H1 (cell line): ENCODE data around the gene TRIM31. TPM values are rescaled to one million over a fixed set of nuclear protein-coding genes. Genes with fewer than 3 reads are reported as not detected.

Experiments used
- CTCF ChIA-PET: fragments of 300-600 bp; sonication (Branson Sonifier 250); formaldehyde crosslinking; loops from one replicate; lab custom pipeline; 2021; ENCODE audit not compliant: partially characterized antibody; lab: Charles Lee
- POLR2A ChIA-PET: fragments of 300-600 bp; sonication (Branson Sonifier 250); formaldehyde crosslinking; loops from one replicate; lab custom pipeline; 2021; ENCODE audit warnings: inconsistent platforms; ENCODE audit not compliant: partially characterized antibody; lab: Charles Lee
- DNase-seq, 2 experiments: peaks; one replicate each; pipeline versions ENCODE4 v3.0.0 to v3.0.0-alpha.2; 2010 to 2022; ENCODE audit warnings: low spot score in 2 of 2, low read depth in 1 of 2, mixed read lengths in 1 of 2
- FAIRE-seq: peaks from 2 replicates; lab custom pipeline; 2011; peaks lifted over from hg19 to GRCh38; lab: Jason Lieb, UNC
- H2AFZ ChIP-seq: 2 replicates; pipeline ENCODE4 v1.8.1; 2012; ENCODE audit warnings: low read length, inconsistent platforms
- H2AK5ac ChIP-seq: 2 replicates; pipeline ENCODE4 v1.6.1; 2013; ENCODE audit warnings: low read depth, low read length
- H2BK120ac ChIP-seq: replicated peaks from 2 replicates; pipeline ENCODE3; 2013; ENCODE audit warnings: low read depth, low read length, inconsistent platforms
- H2BK12ac ChIP-seq: 2 replicates; pipeline ENCODE4 v1.6.1; 2013; ENCODE audit warnings: low read depth, low read length
- H2BK15ac ChIP-seq: 2 replicates; pipeline ENCODE4 v1.6.1; 2013; ENCODE audit warnings: low read length
- H2BK20ac ChIP-seq: 2 replicates; pipeline ENCODE4 v1.6.1; 2013; ENCODE audit warnings: low read length
- H2BK5ac ChIP-seq: 2 replicates; pipeline ENCODE4 v1.6.1; 2013; ENCODE audit warnings: low read depth, low read length
- H3K14ac ChIP-seq: 2 replicates; pipeline ENCODE4 v1.6.1; 2013; ENCODE audit warnings: inconsistent platforms; ENCODE audit not compliant: insufficient read length
- H3K18ac ChIP-seq: 2 replicates; pipeline ENCODE4 v1.6.1; 2013; ENCODE audit warnings: low read length; ENCODE audit errors: extremely low read depth
- H3K23ac ChIP-seq: 2 replicates; pipeline ENCODE4 v1.6.1; 2013; ENCODE audit warnings: inconsistent platforms; ENCODE audit not compliant: insufficient read length
- H3K23me2 ChIP-seq: 2 replicates; pipeline ENCODE4 v1.6.1; 2013; ENCODE audit warnings: low read depth, low read length
- H3K27ac ChIP-seq: 2 replicates; pipeline ENCODE4 v1.6.1; 2011; ENCODE audit warnings: low read depth, low read length, inconsistent platforms
- H3K27me3 ChIP-seq, 4 experiments: replicated peaks in 1 of 4; 1 replicate in 1 of 4; 2 replicates in 3 of 4; pipeline versions ENCODE4 v1.6.1 to v1.8.1; 2011 to 2013; ENCODE audit warnings: low read length in 3 of 4, mild to moderate bottlenecking in 3 of 4, inconsistent platforms in 2 of 4, mixed read lengths in 2 of 4, moderate library complexity in 1 of 4; ENCODE audit not compliant: control insufficient read depth in 3 of 4, insufficient read depth in 3 of 4; ENCODE audit errors: extremely low read depth in 1 of 4
- H3K36me3 ChIP-seq, 4 experiments: 2 replicates each; pipeline versions ENCODE4 v1.6.1 to v1.8.1; 2011 to 2013; ENCODE audit warnings: mild to moderate bottlenecking in 4 of 4, low read length in 3 of 4, moderate library complexity in 2 of 4, control low read depth in 1 of 4, inconsistent platforms in 1 of 4; ENCODE audit not compliant: insufficient read depth in 4 of 4, control insufficient read depth in 2 of 4
- H3K4ac ChIP-seq: replicated peaks from 2 replicates; pipeline ENCODE3; 2013; ENCODE audit warnings: low read length, low read depth, mixed read lengths, inconsistent platforms; ENCODE audit not compliant: insufficient read length
- H3K4me1 ChIP-seq, 4 experiments: replicated peaks in 1 of 4; 1 replicate in 1 of 4; 2 replicates in 3 of 4; pipeline versions ENCODE4 v1.6.1 to v1.8.1; 2011 to 2013; ENCODE audit warnings: low read length in 3 of 4, inconsistent platforms in 2 of 4, mixed read lengths in 1 of 4; ENCODE audit not compliant: insufficient read depth in 4 of 4, control insufficient read depth in 3 of 4
- H3K4me2 ChIP-seq, 2 experiments: 2 replicates each; pipeline versions ENCODE4 v1.6.1 to v1.8.1; 2011 to 2013; ENCODE audit warnings: low read depth in 2 of 2, low read length in 2 of 2, control low read depth in 1 of 2, inconsistent platforms in 1 of 2, mild to moderate bottlenecking in 1 of 2; ENCODE audit not compliant: insufficient read depth in 1 of 2
- H3K4me3 ChIP-seq, 4 experiments: fragments of 200-600, 300-600 bp in 1 of 4; sonication (generic), shearing (Covaris generic), sonication (Bioruptor Twin) in 1 of 4; 2 replicates each; pipeline versions ENCODE4 v1.5.1 to v1.8.1; 2011 to 2016; ENCODE audit warnings: low read length in 4 of 4, low read depth in 3 of 4, control low read depth in 2 of 4, inconsistent platforms in 2 of 4, mild to moderate bottlenecking in 2 of 4, mixed read lengths in 1 of 4, moderate library complexity in 1 of 4; ENCODE audit not compliant: insufficient read depth in 2 of 4; ENCODE audit errors: extremely low read depth in 1 of 4
- H3K56ac ChIP-seq: replicated peaks from 2 replicates; pipeline ENCODE3; 2013; ENCODE audit warnings: low read depth, mild to moderate bottlenecking, mixed read lengths, low read length, inconsistent platforms; ENCODE audit not compliant: insufficient read length
- H3K79me1 ChIP-seq: 2 replicates; pipeline ENCODE4 v1.6.1; 2013; ENCODE audit warnings: low read depth, low read length, control low read depth
- H3K79me2 ChIP-seq, 2 experiments: 2 replicates each; pipeline versions ENCODE4 v1.6.1 to v1.8.1; 2012 to 2013; ENCODE audit warnings: low read length in 2 of 2, mild to moderate bottlenecking in 2 of 2, inconsistent platforms in 1 of 2; ENCODE audit not compliant: insufficient read depth in 2 of 2, control insufficient read depth in 1 of 2
- H3K9ac ChIP-seq, 4 experiments: replicated peaks in 1 of 4; 1 replicate in 1 of 4; 2 replicates in 3 of 4; pipeline versions ENCODE4 v1.6.1 to v1.8.1; 2011 to 2013; ENCODE audit warnings: low read depth in 3 of 4, low read length in 3 of 4, control low read depth in 2 of 4, mild to moderate bottlenecking in 2 of 4, moderate library complexity in 2 of 4, inconsistent platforms in 1 of 4; ENCODE audit errors: extremely low read depth in 1 of 4
- H3K9me3 ChIP-seq, 2 experiments: 2 replicates each; pipeline versions ENCODE4 v1.6.1 to v1.8.1; 2012 to 2013; ENCODE audit warnings: mild to moderate bottlenecking in 2 of 2, moderate library complexity in 2 of 2, control low read depth in 1 of 2, inconsistent platforms in 1 of 2, low read depth in 1 of 2, low read length in 1 of 2, mixed read lengths in 1 of 2; ENCODE audit not compliant: insufficient read depth in 2 of 2
- H4K20me1 ChIP-seq, 2 experiments: replicated peaks in 1 of 2; 2 replicates each; pipeline versions ENCODE3 to v1.8.1; 2011 to 2013; ENCODE audit warnings: inconsistent platforms in 2 of 2, low read length in 2 of 2, mild to moderate bottlenecking in 1 of 2; ENCODE audit not compliant: insufficient read depth in 2 of 2, control insufficient read depth in 1 of 2
- H4K5ac ChIP-seq: 2 replicates; pipeline ENCODE4 v1.6.1; 2013; ENCODE audit warnings: low read length, low read depth, mixed read lengths, inconsistent platforms; ENCODE audit not compliant: insufficient read length
- H4K8ac ChIP-seq: 2 replicates; pipeline ENCODE4 v1.8.0; 2013; ENCODE audit warnings: mild to moderate bottlenecking, moderate library complexity, low read length, inconsistent platforms; ENCODE audit not compliant: insufficient read depth; ENCODE audit errors: extremely low read depth
- H4K91ac ChIP-seq: replicated peaks from 2 replicates; pipeline ENCODE3; 2013; ENCODE audit warnings: low read length, mixed read lengths, inconsistent platforms; ENCODE audit not compliant: insufficient read length
- ASH2L ChIP-seq: fragments of 200-600, 300-600 bp; sonication (generic); IDR thresholded peaks from one replicate; pipeline ENCODE4 v1.7.1; 2017; ENCODE audit warnings: low read length
- CTBP2 ChIP-seq: IDR thresholded peaks from 2 replicates; pipeline ENCODE4 v1.7.0; 2011; ENCODE audit warnings: borderline replicate concordance, mild to moderate bottlenecking, moderate library complexity, mixed read lengths, low read length; ENCODE audit not compliant: insufficient read depth, insufficient read length
- HDAC2 ChIP-seq, 2 experiments: fragments of 300-600 bp in 1 of 2; sonication (generic) in 1 of 2; IDR thresholded peaks; 2 replicates each; pipeline ENCODE4 v1.6.1; 2011 to 2012; ENCODE audit warnings: low read depth in 2 of 2, low read length in 2 of 2, mild to moderate bottlenecking in 2 of 2, moderate library complexity in 2 of 2, borderline replicate concordance in 1 of 2, inconsistent platforms in 1 of 2
- KDM4A ChIP-seq: IDR thresholded peaks from one replicate; pipeline ENCODE4 v1.7.1; 2012; ENCODE audit warnings: low read depth, mild to moderate bottlenecking, moderate library complexity, low read length, inconsistent platforms; ENCODE audit not compliant: severe bottlenecking
- KDM5A ChIP-seq: fragments of 200-600 bp; IDR thresholded peaks from 2 replicates; pipeline ENCODE4 v1.7.1; 2012; ENCODE audit warnings: mild to moderate bottlenecking, low read length, inconsistent platforms, mixed read lengths
- NANOG ChIP-seq: IDR thresholded peaks from 2 replicates; pipeline ENCODE4 v1.6.1; 2011; ENCODE audit warnings: low read length, low read depth, mild to moderate bottlenecking, inconsistent platforms; ENCODE audit not compliant: insufficient read depth, poor library complexity, severe bottlenecking
- TAF7 ChIP-seq: optimal IDR thresholded peaks from 2 replicates; pipeline ENCODE3; 2011; ENCODE audit warnings: low read depth, mild to moderate bottlenecking, inconsistent platforms, low read length, moderate library complexity, borderline replicate concordance
- WGBS, 2 experiments: shearing (Covaris generic) in 1 of 2; methylation state at CpG; one replicate each; pipeline versions ENCODE4 v1.1.6 to v1.1.7; 2013 to 2015; ENCODE audit warnings: low lambda C conversion rate in 2 of 2, mixed read lengths in 2 of 2, inconsistent platforms in 1 of 2, low coverage in 1 of 2, missing lambda C conversion rate in 1 of 2; ENCODE audit not compliant: insufficient replicate concordance in 2 of 2, insufficient coverage in 1 of 2, insufficient read length in 1 of 2; ENCODE audit errors: extremely low coverage in 1 of 2, missing lambda C conversion rate in 1 of 2; 5-methylcytosine and 5-hydroxymethylcytosine counted together
- polyA plus RNA-seq, 7 experiments: library from polyadenylated mRNA; depleted of rRNA in 3 of 7; stranded (reverse) in 5 of 7; unstranded in 2 of 7; fragments of >200 nt in 5 of 7; fragments of 200-250 nt in 2 of 7; gene quantifications; 1 replicate in 5 of 7; 2 replicates in 1 of 7; 4 replicates in 1 of 7; pipeline versions ENCODE4 v1.2.1 to v1.2.3, GENCODE V29; 2011 to 2013; ENCODE audit warnings: missing spikeins in 2 of 7, mixed read lengths in 2 of 7
- total RNA-seq: library from RNA; stranded (reverse); fragmentation: NEBNext Ultra II Directional; extraction: Animal tissue kit (Norgen Biotek cat#: 25700); gene quantifications from 2 replicates; pipeline ENCODE4 v1.2.1, GENCODE V29; 2021
- TF ChIP-seq, protein P1 (sequence below): IDR thresholded peaks from 2 replicates; pipeline ENCODE4 v1.6.1; 2012; ENCODE audit warnings: low read length, inconsistent platforms

The TRIM31 gene
- total and polyA plus RNA-seq, 2 of the 8 experiments (the other 6 are each of a cell fraction or from before 2014, with no cell fraction given): not detected

DNA sequence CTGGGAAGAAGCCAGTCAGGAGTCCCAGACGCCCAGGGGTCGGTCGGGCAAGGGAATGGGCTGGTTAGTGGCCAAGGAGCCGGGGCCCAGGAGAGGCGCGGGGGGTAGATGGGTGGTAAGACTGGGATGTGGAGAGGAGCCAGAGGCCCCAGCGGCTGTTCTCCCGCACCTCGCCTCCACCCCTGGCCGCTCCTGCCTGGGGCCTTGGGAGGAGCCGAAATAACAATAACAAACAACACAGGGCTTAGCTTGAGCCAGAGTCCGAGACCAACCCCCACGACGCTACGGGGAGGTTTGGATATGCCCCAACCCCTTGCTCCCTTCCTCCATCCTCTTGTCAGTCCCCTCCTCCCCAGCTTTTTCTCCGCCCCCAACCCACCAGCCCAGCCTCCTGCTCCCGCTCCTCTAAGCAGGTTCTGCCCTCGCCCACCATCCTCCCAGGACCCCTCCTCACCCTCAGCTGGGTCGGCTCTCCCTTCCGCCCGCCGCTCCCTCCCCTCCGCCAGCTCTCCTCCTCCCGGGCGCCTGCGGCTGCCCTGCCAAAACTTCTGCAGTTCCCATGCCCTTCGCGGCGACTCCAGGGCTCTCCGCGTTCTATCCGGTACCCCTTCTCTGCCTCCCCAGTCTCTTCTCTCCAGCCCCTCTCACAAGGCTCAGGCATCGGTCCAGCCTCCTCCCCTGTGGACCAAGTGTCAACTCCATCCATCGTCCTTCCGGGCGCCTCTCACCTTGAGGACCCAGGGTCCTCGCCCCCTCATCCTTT is 38.4 kb downstream of the TRIM31 start:
- Histone ChIP-seq H3K4me3 (peak overlapping the region; percentile 52 to 82 (median 72)), H3K18ac (peak overlapping the region; percentile 51; the same call in 1 of the 2 replicates), H3K27me3 (peaks cover 41 to 72% (median 61%) of the 10 kb centered on the region in 4 experiments), H3K14ac (no peak overlapping the region), H2BK12ac (0 out of 2 replicates have a peak overlapping the region, but pooled peaks have one; percentile 17), H3K36me3 (no peaks in the 10 kb centered on the region), H3K9me3 (no peaks in the 10 kb centered on the region), H4K20me1 (no peaks in the 10 kb centered on the region), H2AFZ (peak overlapping the region; percentile 65; the same call in 1 of the 2 replicates), H2BK120ac (no peak overlapping the region), H3K4me2 (peak overlapping the region; percentile 80 to 98), H2AK5ac (no peak overlapping the region), H2BK20ac (no peak overlapping the region), H3K23ac (no peak overlapping the region), H3K79me1 (no peaks in the 10 kb centered on the region), H4K8ac (no peak overlapping the region), H4K5ac (no peak overlapping the region), H3K27ac (no peak overlapping the region), H2BK5ac (no peak overlapping the region; the same call in 1 of the 2 replicates), H4K91ac (no peak overlapping the region), H2BK15ac (no peak overlapping the region), H3K9ac (no peak overlapping the region), H3K4me1 (peaks cover 10 to 30% (median 14%) of the 10 kb centered on the region in 4 experiments; a peak in 6 of 7 replicates), H3K56ac (no peak overlapping the region), H3K23me2 (peaks cover 23% of the 10 kb centered on the region), H3K4ac (no peak overlapping the region), H3K79me2 (no peaks in the 10 kb centered on the region)
- DNase-seq: peak in 1 of 2 experiments; percentile 80
- WGBS, 2 experiments: 3% methylated on average over 31 of the region's 37 CpGs; no CpG with 5 or more reads in 1 of the 2 experiments
- FAIRE-seq: no peak
- POLR2A ChIA-PET: interaction anchor here (1.0 to 1.5 kb wide), 4 partner anchors 14 to 29 kb away, joined by 3 to 14 read pairs (median 3); partner anchors contain the start of gene POLR1H
- CTCF ChIA-PET: interaction anchor here (0.8 to 3.3 kb wide), 11 partner anchors 13 to 226 kb away, joined by 3 to 14 read pairs (median 5); no protein-coding TSS in a partner anchor
- TF ChIP-seq HDAC2 (IDR thresholded peaks at IDR 0.05; ENCODE audit: borderline replicate concordance in 1 of 2, low read depth in 2 of 2, low read length in 2 of 2) (0 out of 4 replicates have a peak, but pooled peaks of 1 of the 2 experiments have one; percentile 1), CTBP2 (peak; percentile 69), KDM5A (no peak), ASH2L (peak; percentile 85), TAF7 (peak; percentile 34), KDM4A (peak; percentile 79), NANOG (no peak)
- TF ChIP-seq, protein P1, sequence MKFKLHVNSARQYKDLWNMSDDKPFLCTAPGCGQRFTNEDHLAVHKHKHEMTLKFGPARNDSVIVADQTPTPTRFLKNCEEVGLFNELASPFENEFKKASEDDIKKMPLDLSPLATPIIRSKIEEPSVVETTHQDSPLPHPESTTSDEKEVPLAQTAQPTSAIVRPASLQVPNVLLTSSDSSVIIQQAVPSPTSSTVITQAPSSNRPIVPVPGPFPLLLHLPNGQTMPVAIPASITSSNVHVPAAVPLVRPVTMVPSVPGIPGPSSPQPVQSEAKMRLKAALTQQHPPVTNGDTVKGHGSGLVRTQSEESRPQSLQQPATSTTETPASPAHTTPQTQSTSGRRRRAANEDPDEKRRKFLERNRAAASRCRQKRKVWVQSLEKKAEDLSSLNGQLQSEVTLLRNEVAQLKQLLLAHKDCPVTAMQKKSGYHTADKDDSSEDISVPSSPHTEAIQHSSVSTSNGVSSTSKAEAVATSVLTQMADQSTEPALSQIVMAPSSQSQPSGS: no peak
